C4-2B (cell line): ENCODE results near the gene B4GALNT4.

ENCODE experiments used
- CTCF ChIP-seq: fragments of 450-650 bp; conservative IDR thresholded peaks from 2 replicates; pipeline ENCODE4 v1.5.1; 2017; ENCODE audit warnings: mild to moderate bottlenecking
- ZFX ChIP-seq: fragments of 450-650 bp; IDR thresholded peaks from 2 replicates; pipeline ENCODE4 v1.6.1; 2017

GRCh38 chr11:376531-377173 lies 7.4 kb downstream of the B4GALNT4 start:
- TF ChIP-seq CTCF (no peak), ZFX (no peak)
